NCI-H2081 (cell line): ENCODE results near the gene MRPS34.

Experiments used
- DNase-seq, 2 experiments: peaks; one replicate each; lab custom pipeline; 2025; lab: John Stamatoyannopoulos, UW

The MRPS34 gene

DNA sequence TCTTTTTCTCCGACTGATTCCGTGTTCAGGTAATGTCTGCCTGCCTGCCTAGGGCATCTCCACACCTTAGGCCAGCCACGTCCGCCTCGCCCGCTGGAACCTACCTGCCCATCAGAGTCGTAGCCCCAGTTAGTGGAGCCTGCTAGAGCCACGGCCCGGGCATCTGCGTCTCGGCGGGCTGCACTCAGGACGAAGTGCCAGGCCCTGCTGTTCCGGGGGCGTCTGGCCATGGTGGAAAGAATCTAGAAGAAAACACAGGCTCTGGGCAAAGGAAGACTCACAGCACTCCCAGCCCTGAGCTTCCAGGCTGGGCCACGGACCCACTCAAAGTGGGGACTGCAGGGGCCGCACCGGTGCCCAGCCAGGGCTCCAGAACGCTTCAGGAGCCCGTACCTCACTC lies 8.3 kb upstream of the MRPS34 start:
- no peak for DNase-seq

DNA sequence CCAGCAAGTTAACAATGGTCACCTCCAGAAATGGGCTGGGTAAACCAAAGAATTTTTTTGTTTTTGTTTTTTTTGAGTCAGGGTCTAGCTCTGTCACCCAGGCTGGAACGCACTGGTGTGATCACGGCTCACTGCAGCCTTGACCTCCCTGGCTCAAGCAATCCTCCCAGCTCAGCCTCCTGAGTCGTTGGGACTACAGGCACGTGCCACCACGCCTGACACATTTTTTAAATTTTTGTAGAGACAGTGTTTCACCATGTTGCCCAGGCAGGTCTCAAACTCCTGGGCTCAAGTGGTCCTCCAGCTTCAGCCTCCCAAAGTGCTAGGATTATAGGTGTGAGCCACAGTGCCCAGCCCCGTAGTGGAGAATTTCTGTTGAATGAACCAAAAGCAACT lies 7.7 kb upstream of the MRPS34 start:
- DNase-seq: no peak

DNA sequence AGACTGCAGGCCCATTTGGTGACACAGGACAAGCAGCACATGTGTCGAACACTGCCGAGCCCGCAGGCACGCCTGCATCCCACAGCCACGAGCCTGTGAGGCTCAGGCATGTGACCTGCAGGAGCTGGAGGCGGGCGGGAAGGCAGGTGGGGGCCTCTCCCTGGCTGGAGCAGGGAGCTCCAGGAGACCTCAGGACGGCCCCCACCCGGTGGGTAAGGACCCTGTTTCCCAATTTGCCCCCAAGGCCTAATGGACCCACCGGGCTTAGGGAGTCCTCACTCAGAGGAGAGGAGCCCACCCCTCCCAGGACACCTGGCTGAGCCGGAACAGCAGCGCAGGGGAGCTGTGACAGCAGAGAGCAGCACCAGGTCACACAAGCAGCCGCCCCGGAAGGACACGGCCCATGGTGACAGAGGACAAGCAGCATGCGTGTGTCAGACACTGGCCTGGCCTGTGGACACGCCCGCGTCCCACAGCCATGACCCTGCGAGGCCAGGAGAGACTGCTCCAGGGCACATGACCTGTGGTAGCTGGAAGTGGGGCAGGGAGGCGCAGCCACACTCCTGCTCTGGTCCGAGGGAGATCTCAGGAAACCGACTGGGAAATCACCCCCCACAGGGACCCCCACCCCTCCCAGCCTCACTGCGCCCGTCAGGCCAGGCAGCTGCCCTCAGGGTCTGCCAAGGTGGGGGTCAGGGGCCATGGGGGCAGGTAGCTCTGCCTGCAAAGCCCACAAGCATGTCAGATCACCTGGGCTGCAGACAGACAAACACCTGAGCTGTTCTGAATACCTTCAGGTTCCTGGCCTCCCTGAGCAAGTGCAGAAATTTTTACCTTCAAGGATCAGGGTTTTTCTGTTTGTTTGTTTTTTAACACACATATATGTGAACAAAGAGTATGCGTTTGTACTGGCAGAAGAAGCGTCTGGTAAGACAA lies 7.1 kb upstream of the MRPS34 start:
- no peak for DNase-seq

DNA sequence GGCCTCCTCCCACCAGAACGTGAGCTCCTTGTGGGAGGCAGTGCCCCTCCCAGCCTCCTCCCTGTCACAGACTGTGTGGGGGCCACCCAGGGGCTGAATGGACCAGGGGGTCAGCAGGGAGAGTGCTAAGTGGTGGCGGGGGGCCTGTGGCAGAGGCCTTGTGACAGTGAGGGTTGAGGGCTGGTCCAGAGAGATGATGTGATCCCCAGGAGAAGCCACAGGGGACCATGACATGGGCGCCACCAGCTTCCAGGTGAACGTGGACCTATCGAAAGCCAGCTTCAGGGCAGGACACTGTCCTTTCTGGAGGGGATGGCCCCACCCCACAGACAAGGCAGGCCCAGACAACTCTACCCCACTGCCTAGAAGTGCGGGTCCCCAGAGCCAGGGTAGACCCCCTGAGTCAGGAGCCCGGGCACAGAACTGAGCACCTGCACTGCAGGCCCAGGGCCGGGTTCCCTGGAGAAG lies 6.3 kb upstream of the MRPS34 start:
- no peak for DNase-seq

DNA sequence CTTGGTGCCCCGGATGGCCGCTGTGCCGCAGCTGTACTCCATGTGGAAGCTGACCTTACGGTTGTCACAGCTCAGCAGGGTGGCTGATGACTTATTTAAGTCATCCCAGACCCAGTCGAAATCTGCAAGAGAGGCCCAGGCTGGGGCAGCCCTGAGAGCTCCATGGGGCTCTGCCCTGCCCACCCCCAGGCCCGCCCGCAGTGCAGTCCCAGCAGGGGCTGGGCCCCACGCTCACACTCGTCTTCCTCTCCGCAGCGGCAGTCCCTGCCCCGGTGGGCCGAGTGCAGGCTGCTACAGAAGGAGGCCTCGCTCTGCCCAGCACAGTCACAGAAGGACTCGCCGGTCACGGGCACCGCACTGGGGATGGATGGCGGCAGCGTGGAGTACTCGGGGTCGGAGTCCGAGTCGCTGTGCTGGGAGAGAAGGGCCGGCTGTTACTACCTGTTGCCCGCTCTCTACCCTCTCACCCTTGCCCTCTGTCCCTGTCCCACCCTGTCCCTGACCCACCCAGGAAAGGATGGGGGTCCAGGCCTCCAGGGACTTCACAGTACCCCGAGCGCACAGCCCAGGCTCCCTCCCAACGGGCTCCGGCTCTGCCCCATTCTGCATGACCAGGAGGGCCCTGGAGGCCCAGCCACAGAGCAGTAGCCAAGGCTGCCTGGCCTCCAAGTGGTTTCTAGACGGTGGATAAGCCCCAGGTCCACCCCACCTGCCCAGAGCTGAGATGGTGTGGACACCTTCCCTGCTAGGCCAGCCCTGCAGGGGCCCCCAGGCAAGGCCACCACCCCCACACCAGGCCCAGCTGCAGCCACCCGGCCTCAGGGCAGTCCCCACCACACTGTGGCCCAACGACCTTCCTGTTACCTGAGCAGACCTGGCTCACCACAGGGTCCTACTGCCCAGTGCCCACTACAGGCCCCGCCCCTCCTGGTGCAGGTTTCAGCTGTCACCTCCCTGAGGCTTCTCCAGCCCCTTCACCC lies 5.6 kb upstream of the MRPS34 start:
- no peak for DNase-seq

DNA sequence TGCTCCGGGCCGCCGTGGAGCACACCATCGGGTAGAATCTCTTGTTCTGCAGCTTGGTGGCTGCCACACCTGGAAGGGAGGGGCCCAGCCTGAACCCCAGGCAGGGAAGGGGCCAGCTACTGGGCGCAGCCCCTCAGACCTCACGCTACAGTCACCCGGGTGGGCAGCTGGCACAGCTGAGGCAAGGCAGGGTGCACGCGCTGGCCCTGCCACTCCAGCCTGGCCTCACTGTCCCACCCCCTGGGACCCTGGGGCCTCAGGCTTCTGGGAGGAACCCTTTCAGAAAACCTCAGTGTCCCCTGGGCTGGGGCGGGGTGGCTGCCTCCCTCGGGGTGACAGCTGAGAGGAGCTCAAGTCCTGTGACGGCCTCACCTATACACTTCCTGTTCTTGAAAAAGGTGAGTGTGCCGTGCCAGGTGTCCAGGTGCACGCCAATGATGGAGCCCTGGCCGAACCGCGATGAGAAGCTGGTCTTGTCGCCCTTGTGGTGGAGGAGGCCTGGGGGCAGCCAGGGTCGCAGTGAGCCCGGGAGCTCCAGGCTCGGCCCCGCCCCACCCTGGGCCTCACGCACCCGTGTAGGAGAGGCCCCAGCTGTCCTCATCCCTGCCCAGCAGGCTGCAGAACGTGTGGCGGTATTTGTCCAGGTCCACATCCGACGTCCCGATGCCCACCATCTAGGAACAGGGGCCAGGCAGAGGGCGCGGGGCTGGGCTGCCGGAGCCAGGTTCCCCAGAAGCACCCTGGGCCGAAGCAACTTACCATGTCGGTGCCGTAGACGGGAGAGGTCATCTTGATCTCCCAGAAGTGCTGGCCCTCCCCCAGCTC lies 4.7 kb upstream of the MRPS34 start:
- DNase-seq: no peak

DNA sequence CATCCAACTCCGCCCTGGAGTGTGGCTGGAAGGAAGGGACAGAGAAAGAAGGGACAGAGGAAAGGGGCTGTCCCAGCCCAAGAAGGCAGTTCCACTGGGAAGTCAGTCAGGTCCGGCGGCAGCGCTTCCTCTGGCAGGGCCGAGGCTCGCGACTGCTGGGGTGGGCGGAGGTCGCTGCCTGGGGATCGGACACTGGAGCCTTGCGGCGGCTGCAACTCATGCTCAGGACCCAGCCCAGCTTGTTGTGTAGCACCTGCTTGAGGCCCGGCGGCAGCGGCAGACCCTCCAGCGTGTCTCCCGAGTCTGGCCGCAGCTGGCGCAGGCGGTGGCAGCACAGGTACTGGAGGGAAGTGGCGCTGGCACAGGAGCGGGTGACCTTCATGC lies 4.0 kb upstream of the MRPS34 start:
- no peak for DNase-seq

DNA sequence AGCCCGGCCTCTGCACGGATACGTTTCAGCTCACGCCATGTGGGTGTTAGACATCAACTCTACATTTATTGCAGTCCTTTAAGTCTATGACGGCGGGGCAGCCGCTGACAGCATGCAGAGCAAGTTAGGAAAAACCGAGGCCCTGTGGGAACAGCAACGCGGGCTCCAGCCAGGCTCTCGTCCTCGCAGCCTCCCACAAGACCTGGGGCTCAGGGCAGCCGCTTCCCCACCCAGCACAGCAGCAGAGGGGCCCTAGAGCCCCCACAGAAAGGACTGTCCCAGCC lies 3.7 kb upstream of the MRPS34 start:
- DNase-seq: no peak

DNA sequence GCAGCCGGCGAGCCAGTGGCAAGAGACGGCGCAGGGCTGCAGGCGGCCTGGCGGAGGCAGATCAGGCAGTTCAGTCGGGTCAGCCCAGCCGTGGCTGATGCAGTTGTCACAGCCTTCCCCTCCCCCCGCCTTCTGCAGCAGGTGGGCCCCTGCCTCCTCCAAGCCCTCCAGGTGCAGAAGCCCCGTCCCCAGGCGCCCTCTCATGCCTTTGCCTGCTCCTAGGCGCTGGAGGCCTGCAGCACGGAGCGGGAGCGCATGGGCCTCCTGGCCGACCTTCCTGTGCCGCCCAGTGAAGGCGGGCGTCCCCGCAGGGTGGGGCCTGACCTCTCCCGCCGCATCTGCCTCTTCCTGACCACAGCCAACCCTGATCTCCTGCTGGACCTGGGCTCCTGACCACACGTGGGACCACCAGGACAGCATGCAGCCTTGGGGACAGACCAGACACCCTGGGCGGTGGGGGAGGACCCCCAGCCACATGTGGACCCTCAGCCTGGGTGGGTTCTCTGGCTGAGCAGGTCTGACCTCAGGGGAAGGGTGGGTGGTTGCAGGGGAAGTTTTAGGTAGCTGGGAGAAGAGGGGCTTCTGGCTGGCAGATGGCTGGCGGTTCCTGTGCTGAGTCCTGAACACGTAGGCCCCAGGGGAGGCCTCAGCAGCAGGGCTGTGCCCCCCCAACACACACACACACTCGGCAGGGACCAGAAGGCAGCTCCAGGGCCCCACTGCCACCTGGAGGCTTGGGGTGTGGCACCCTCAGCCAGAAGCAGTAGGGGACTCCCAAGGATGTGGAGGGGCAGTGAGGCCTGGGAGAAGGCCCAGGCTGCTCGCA lies 3.1 kb upstream of the MRPS34 start:
- DNase-seq: no peak

DNA sequence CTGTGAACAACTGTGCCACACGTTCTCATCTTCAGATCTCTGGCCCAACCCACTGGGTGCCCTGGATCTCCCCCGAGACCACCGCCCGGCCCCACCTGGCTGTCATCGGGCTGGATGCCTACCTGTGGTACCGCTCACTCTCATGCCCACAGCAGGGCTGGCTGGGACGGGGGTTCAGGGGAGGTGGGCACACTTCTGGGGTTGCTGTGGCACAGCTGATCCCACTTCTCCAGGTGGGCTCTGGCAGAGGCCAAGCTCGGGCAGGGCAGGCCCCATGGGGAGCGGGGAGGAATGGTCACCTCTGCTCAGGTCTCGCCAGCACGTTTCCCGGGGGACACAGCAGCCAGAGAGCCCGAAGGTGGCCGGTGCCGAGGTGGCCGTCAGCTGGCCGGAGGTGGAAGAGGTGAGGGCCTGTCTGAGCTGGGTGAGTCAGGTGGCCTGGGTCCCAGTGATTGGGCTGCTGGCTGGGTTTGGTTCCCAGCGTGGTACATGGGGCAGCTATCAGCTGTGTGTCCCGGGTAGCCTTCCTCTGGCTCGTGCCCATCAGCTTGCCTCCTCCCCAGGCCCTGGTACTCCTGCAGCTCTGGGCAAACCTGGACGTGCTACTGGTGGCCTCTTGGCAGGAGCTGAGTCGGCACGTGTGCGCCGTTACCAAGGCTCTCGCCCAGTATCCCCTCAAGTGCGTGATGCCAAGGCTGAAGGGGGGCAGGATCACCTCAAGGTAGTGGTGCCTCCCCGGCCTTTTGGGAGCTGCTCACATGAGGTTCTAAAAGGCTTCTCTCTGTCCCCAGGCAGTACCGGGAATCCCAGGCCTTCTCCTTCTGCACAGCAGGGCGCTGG lies 2.3 kb upstream of the MRPS34 start:
- DNase-seq: no peak

DNA sequence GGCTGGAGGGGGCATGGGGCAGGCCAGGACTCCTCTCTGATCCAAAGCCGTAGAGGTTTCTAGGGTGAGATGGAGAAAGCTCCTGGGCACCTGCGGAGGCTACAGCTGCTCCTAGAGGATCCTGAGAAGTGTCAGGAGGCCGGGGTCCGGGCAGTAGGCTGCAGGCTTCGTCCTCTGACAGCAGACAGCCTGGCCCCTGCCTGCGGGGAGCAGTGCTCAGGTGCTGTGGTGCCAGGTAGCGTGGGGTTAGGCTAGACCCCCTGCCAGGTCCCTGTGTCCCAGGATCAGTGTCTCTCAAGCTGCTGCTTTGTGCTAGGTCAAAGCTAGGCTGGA lies 1.5 kb upstream of the MRPS34 start:
- DNase-seq: no peak

DNA sequence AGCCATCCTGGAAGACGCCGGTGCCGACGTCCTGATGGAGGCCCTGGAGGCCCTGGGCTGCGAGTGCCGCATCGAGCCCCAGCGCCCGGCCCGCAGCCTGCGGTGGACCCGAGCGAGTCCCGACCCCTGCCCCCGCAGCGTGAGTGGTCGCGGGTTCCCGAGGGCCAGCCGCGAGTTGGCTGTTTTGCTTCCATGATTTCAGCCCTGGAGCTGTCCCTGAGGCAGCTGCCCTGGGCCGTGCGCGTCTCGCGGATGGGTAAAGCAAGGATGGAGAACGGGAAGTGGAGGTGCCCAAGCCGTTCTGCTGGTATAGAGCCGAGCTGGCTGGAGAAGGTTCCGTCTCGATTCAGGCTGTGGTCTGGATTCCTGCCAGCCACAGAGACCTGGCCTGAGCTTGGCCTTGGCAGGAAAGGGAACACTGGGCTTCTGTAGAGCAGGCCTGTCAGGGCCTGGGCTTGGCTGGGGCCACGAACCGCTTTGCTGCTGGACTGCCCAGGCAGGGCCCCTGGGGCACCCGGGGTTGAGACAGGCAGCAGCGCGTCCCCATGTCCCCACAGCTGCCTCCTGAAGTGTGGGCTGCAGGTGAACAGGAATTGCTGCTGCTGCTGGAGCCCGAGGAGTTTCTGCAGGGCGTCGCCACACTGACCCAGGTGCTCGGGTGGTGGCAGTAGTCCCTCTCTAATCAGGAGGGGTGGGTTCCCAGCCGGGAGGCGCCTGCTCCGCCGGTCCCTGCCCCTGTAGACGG lies 941 bp upstream of the MRPS34 start:
- DNase-seq: no peak

DNA sequence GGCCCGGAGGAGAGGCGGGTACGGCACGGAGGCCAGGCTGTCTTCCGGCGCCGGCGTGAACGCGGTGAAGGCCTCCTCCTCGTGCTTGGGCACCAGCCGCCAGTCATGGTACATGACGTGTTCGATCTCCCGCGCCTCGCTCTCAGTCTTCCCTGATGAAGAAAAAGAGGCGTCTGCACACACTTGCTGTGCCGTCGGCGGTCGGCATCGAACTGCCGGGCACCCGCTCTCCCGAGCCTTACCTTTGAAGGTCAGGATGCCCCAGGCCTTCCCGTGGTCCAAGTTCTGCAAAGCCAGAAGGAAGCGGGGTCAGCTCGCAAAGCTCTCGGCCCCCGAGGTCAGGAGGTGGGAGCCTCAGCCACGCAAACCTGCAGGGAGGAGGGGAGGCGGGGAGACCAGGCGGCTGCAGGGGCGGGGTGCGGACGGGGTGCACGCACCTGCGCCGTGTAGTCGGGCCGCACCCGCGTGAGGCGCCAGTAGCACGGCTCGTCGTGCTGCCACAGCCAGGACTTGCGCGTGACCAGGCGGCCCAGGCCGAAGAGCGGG lies 499 bp downstream of the MRPS34 start, which contains the start of gene EME2:
Gene EME2, plus strand, starts transcription at position 449 of the 546 bp plus-strand sequence. CDS start 418 bp downstream, outside the sequence.
- DNase-seq: no peak

DNA sequence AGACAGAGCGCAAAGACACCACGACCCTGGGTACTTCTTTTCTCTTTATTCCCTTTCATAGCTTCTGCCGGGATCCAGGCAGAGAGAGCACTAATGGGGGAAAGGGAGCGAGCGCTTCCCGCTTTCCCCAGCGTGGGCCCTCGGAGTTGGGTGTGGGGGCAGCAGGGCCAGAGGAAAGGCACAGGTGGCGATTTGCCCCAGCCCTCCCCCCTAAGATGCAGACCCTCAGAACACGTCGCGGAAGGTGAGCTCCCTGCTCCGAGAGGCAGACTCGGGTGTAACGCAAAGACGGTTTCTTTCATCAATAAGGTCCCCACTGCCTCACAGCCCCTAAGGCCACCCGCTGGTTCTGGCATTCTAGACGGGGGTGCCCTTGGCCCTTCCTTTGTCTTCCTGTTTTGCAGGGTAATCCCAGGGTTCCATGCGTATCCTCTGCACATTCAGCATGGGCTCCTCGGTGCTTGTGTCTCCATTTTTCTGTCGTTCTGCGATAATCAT lies 1.0 kb downstream of the MRPS34 start:
- DNase-seq: peak in 1 of 2 experiments; percentile 21

DNA sequence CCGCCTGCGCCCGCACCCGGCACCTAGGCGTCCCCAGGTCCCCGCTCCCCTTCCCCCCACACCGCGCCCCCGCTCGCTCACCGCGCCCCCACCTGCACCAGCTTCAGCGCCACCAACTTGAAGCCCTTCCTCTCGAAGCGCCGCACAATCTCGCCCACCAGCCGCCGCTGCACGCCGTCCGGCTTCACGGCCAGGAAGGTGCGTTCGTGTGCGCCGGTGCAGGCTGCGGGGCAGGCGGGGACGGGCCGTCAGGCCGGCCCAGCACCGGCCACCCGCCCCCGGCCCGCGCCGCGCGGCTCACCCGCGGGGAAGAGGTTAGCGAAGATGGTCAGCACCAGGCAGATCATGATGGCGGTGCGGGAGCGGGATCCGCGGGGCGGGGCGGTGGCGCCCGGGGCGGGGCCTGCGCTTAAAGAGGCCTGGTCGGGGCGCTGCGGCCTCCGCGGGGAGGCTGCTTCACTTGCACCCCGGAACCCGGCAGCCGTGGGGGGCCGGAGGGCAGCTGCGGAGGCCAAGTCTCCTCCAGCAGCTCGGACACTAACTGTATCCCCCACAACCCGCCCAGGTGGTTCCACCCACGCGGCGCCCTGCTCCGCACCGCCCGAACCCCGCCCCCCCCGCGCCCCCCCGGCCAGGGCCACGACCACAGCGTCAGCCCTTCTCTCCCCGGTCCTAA lies 1.6 kb downstream of the MRPS34 start, which contains the start of gene NME3:
Gene NME3, minus strand, starts transcription at position 356 of the 676 bp plus-strand sequence. Its CDS starts 9 bp downstream, at position 347.
- peak; percentile 39 to 58 for DNase-seq

DNA sequence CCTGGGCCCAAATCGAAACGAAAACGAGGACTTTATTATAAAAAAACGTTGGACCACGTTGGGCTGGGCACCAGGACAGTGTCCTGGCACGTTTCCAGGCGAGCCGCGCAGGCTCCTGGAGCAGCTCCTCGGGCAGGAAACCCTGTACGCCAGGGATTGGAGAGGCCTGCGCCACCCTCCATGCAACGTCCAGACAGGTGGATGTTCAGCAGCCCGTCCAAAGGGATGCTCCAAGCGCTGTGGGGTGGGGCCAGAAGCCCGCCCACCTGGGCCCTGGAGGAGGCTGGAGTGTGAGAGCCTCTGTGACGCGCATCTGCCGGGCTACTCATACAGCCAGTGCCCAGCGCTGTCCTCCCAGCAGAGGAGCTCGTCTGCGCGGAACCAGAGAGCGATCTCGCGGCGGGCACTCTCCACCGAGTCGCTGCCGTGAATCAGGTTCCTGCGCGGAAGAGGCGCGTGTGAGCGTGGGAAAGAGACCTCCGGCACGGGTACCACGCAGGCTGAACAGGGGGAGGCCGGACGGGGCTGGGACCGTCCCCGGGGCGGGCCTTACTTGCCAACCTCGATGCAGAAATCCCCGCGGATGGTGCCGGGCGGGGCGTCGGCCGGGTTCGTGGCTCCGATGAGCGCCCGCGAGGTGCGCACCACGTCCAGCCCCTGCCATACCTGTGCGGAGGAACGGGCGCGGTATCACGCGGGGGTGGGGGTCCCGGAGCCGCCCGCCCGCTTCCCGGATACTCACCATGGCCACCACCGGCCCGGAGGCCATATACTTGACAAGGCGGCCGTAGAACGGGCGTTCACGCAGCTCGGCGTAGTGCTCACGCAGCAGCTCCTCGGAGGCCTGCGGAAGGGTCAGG lies 2.4 kb downstream of the MRPS34 start:
- DNase-seq: peak; percentile 70 to 88
